Prostate gland (tissue), 2 donors: ENCODE results near the gene MUL1. TPM values are rescaled to one million over a fixed set of nuclear protein-coding genes. Genes with fewer than 3 reads are reported as not detected.

Experiments
- DNase-seq: peaks from one replicate; pipeline ENCODE4 v3.0.0-alpha.2; 2019; ENCODE audit warnings: low spot score
- H3K27ac ChIP-seq, 2 donors: fragments of 200-600 bp; sonication (generic); 2 replicates each; pipeline ENCODE4 v1.5.1; 2017 to 2019
- H3K27me3 ChIP-seq: fragments of 200-600 bp; sonication (generic); replicated peaks from 2 replicates; pipeline ENCODE4 v1.5.1; 2019; ENCODE audit not compliant: insufficient read depth
- H3K36me3 ChIP-seq, 2 donors: fragments of 200-600 bp; sonication (generic); 1 replicate in 1 of 2; 2 replicates in 1 of 2; pipeline versions ENCODE4 v1.5.1 to v1.8.1; 2017 to 2019
- H3K4me1 ChIP-seq: fragments of 200-600 bp; sonication (generic); replicated peaks from 2 replicates; pipeline ENCODE4 v1.5.1; 2019
- H3K4me3 ChIP-seq, 2 donors: fragments of 200-600 bp; sonication (generic); 2 replicates each; pipeline ENCODE4 v1.5.1; 2017 to 2019
- H3K9me3 ChIP-seq: fragments of 200-600 bp; sonication (generic); 2 replicates; pipeline ENCODE4 v1.5.1; 2017
- POLR2A ChIP-seq: fragments of 450-650 bp; IDR thresholded peaks from one replicate; pipeline ENCODE4 v1.6.1; 2016; ENCODE audit warnings: antibody characterized with exemption, mild to moderate bottlenecking
- POLR2AphosphoS5 ChIP-seq: sonication (generic); formaldehyde crosslinking; IDR thresholded peaks from one replicate; pipeline ENCODE4 v1.6.1; 2017; ENCODE audit warnings: antibody characterized with exemption
- WGBS: methylation state at CpG from one replicate; pipeline ENCODE4 v1.1.5; 2018; 5-methylcytosine and 5-hydroxymethylcytosine counted together
- intact Hi-C: fragments of 100-400 bp; cut with DNase I; formaldehyde crosslinking; loops from one replicate; pipeline ENCODE4 v1.14.2; 2022
- total RNA-seq, 2 donors: library from RNA; depleted of rRNA; stranded (reverse); fragments of >200 nt; gene quantifications; one replicate each; pipeline ENCODE4 v1.1.0, GENCODE V29; 2016
- TF ChIP-seq, protein P1 (sequence below), 4 experiments: fragments of 200-600 bp in 2 of 4; fragments of 450-650 bp in 2 of 4; sonication (generic) in 2 of 4; IDR thresholded peaks; 1 replicate in 3 of 4; 2 replicates in 1 of 4; pipeline ENCODE4 v1.5.1; 2016 to 2019; ENCODE audit warnings: antibody characterized with exemption in 4 of 4, mild to moderate bottlenecking in 2 of 4, moderate library complexity in 2 of 4

Gene MUL1
- total RNA-seq, 2 donors from 2014 or later, result 30.0 to 37.0 TPM

GRCh38 chr1:20472121-20472520, 35.8 kb downstream of the MUL1 start:
- DNase-seq, result no peak

DNA sequence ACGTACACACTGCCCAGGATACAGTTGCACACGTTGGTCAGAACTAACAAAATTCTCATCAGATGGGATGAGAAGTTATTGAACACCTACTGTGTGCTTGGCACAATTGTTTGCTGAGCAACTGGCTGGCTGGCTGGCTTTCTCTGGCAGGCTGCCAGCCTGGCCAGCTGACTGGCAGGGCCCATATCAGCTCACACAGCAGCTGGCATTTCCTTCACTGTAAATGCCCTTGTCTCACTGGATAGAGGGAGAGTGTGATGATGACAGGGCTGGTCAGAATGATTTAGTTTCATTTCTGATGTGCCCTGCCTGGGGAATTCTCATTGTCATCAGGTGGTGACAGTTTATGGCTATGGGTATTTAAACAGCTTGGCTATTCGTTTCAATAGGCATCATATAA, 37.8 kb downstream of the MUL1 start:
- no peak overlapping the region for H3K27ac ChIP-seq
- no peaks in the 10 kb centered on the region for H3K9me3 ChIP-seq
- H3K4me3 ChIP-seq, result no peak overlapping the region
- intact Hi-C loops, result no loop called here
- DNase-seq, result no peak
- TF ChIP-seq, protein P1, sequence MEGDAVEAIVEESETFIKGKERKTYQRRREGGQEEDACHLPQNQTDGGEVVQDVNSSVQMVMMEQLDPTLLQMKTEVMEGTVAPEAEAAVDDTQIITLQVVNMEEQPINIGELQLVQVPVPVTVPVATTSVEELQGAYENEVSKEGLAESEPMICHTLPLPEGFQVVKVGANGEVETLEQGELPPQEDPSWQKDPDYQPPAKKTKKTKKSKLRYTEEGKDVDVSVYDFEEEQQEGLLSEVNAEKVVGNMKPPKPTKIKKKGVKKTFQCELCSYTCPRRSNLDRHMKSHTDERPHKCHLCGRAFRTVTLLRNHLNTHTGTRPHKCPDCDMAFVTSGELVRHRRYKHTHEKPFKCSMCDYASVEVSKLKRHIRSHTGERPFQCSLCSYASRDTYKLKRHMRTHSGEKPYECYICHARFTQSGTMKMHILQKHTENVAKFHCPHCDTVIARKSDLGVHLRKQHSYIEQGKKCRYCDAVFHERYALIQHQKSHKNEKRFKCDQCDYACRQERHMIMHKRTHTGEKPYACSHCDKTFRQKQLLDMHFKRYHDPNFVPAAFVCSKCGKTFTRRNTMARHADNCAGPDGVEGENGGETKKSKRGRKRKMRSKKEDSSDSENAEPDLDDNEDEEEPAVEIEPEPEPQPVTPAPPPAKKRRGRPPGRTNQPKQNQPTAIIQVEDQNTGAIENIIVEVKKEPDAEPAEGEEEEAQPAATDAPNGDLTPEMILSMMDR (IDR thresholded peaks at IDR 0.05), result no peak
- no peak for TF ChIP-seq POLR2A
- TF ChIP-seq POLR2AphosphoS5, result no peak
- no peaks in the 10 kb centered on the region for H3K27me3 ChIP-seq
- no peaks in the 10 kb centered on the region for H3K36me3 ChIP-seq
- 53% methylated on average over 3 of the region's 3 CpGs for WGBS
- H3K4me1 ChIP-seq, result no peaks in the 10 kb centered on the region

More at GRCh38 chr1:20472121-20472520, 35.8 kb downstream of the MUL1 start:
- no peaks in the 10 kb centered on the region for H3K27me3 ChIP-seq
- intact Hi-C loops, result no loop called here
- H3K27ac ChIP-seq, result no peak overlapping the region
- WGBS, result 97% methylated on average over 4 of the region's 4 CpGs
- TF ChIP-seq, protein P1 (IDR thresholded peaks at IDR 0.05), result no peak
- TF ChIP-seq POLR2AphosphoS5 (no peak), POLR2A (no peak)
- no peak overlapping the region for H3K4me3 ChIP-seq
- H3K36me3 ChIP-seq, result no peaks in the 10 kb centered on the region
- H3K4me1 ChIP-seq, result no peaks in the 10 kb centered on the region
- H3K9me3 ChIP-seq, result no peaks in the 10 kb centered on the region

DNA sequence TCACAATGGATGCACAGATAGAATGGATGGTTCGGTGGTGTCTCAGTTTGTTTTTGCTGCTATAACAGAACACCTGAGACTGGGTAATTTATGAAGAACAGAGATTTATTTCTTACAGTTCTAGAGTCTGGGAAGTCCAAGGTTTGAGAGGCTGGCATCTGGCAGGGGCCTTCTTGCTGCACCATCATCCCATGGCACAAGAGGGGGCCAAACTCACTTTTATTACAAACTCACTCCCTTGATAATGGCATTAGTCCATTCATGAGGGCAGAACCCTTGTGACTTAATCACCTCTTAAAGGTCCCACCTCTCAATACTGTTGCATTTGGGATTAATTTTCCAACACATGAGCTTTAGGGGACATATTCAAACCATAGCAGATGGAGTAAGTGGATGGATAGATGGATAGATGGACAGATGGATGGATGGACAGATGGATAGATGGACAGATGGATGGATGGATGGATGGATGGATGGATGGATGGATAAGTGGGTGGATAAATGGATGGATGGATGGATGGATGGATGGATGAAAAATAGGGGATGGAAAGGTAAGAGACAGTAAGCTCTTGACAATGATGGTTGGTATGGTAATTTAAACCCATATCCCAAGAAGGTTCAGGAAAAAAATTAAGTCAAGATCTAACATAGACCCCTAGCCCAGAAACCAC, 38.4 kb downstream of the MUL1 start:
- 80% methylated on average over 1 of the region's 1 CpG for WGBS
- Histone ChIP-seq H3K4me3 (no peak overlapping the region), H3K9me3 (no peaks in the 10 kb centered on the region), H3K4me1 (no peaks in the 10 kb centered on the region), H3K27ac (no peak overlapping the region), H3K36me3 (no peaks in the 10 kb centered on the region), H3K27me3 (no peaks in the 10 kb centered on the region)
- intact Hi-C loops, result no loop called here
- DNase-seq, result no peak
- TF ChIP-seq POLR2A (no peak), POLR2AphosphoS5 (no peak)
- TF ChIP-seq, protein P1 (IDR thresholded peaks at IDR 0.05), result no peak

DNA sequence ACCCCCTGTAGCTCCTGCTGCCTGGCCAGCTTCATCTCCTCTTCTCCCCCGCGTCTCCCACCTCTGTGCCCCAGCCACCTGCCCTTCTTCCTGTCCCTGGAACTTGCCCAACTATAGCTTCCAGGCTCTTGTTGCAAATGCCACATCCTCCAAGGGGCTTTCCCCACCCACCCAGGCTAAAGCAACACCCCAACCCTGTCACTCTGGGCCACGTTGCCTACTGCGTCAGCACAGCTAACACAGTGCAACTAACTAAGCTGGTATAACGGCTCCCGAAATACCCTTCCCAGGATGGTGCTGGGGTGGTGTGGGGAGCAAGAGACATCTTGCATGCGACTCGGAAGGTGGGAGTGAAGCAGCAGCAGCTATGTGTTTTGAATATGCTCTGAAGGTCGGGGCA, 41.7 kb downstream of the MUL1 start:
- H3K27ac ChIP-seq, result no peak overlapping the region
- TF ChIP-seq POLR2A, result no peak
- TF ChIP-seq, protein P1 (IDR thresholded peaks at IDR 0.05), result no peak
- no peak for TF ChIP-seq POLR2AphosphoS5
- H3K27me3 ChIP-seq, result no peaks in the 10 kb centered on the region
- DNase-seq, result no peak
- no peaks in the 10 kb centered on the region for H3K9me3 ChIP-seq
- intact Hi-C loops, result no loop called here
- H3K4me1 ChIP-seq, result no peaks in the 10 kb centered on the region
- H3K4me3 ChIP-seq, result no peak overlapping the region
- H3K36me3 ChIP-seq, result no peaks in the 10 kb centered on the region
- WGBS, result 55% methylated on average over 9 of the region's 9 CpGs

- H3K4me3 ChIP-seq, result no peak overlapping the region
- H3K4me1 ChIP-seq, result no peaks in the 10 kb centered on the region
- WGBS, result 66% methylated on average over 5 of the region's 5 CpGs
- H3K27ac ChIP-seq, result no peak overlapping the region
- no peaks in the 10 kb centered on the region for H3K27me3 ChIP-seq
- intact Hi-C loops, result no loop called here
- no peak for DNase-seq
- no peaks in the 10 kb centered on the region for H3K36me3 ChIP-seq
- no peak for TF ChIP-seq POLR2AphosphoS5
- TF ChIP-seq, protein P1 (IDR thresholded peaks at IDR 0.05), result no peak
- TF ChIP-seq POLR2A, result no peak
- no peaks in the 10 kb centered on the region for H3K9me3 ChIP-seq
These were observed 42.8 kb downstream of the MUL1 start for GRCh38 chr1:20465187-20465586.
